Measurements from ENCODE around the gene SPHK2. TPM values are rescaled to one million over a fixed set of nuclear protein-coding genes. Genes with fewer than 3 reads are reported as not detected.
A peak's percentile ranks its signal among the peaks of the same experiment; 100 is the strongest.

The SPHK2 gene
- total RNA-seq, 4 donors from 2014 or later, result 3.9 to 9.9 (median 5.6) TPM

DNA sequence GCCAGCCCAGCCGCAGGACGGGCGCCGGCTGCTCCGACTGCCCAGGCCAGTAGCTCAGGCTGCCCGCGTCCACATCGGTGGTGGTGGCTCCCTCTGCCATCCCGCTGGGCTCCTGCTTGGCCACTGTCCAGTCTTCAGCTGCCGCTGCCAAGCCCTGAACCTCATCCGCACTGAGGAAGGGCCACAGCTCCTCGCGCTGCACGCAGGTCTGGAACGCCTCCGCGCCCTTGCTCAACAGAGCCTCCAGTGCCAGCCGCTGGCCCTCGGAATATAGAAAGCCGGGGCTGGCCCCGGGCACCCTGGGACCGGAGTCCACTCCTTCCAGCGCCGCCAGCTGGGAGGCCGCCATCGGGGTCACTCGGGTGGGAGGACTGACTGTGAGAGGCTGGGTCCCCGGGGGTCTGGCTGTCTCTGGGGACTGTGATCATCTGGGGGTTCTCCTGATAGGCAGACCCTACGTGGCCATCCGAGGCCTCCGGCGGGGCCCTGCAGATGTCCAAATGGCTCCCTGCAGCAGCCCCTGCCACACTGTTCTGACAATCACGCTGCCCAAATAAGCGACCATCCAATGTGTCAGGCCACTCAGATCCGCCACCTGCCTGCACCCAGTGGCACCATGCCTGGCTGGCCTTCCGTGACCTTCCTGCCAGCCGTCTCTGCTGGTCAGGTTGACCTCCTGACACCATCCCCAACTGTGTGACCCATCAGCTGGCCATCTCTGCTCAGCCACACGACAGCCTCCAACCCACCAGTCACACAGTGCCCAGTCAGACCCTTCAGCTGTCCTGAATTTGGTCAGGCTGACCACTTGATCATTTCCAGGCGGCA lies 6.1 kb upstream of the SPHK2 start:
- no peak overlapping the region for H3K4me3 ChIP-seq
- no peak for DNase-seq (ENCODE audit: low spot score in 2 of 2)
- H3K27ac ChIP-seq, result peak overlapping the region; percentile 69
- no peaks in the 10 kb centered on the region for H3K9me3 ChIP-seq
- peaks cover 45% of the 10 kb centered on the region for H3K4me1 ChIP-seq
- H3K27me3 ChIP-seq, result no peaks in the 10 kb centered on the region
- WGBS, result 81% methylated on average over 20 of the region's 39 CpGs
- TF ChIP-seq POLR2A (IDR thresholded peaks at IDR 0.05), result no peak
- TF ChIP-seq EP300 (IDR thresholded peaks at IDR 0.05), result no peak
- TF ChIP-seq CTCF (IDR thresholded peaks at IDR 0.05), result no peak
- no peak for TF ChIP-seq POLR2AphosphoS5 (IDR thresholded peaks at IDR 0.05)
- peaks cover 30% of the 10 kb centered on the region for H3K36me3 ChIP-seq

DNA sequence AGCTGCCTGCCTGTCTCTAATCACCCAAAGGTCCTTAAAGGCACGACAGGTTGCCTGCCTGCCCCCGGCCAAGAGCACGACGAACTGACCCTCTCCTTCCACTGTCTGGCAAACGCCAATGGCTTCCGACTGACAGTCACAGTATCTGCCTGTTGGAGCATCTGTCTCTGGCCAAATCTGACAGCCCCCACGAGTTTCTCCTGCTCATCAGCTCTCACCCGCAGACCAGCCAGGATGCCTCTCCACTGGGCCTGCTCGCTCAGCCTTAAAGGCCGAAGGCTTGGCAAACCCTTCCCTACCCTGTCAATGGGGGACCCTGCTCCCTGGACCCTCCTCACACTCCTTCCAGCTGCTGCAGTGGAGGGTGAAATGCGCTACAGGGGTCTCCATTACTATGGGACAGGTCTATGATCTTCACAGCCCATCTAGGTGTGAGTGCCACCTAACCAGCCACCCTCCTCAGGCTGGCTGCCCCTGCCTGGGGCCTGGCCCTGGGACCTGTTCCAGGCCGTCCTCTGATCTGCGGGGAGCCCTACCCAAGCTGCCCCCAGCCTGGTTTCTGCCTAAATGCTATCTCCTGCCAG lies 5.4 kb upstream of the SPHK2 start:
- Histone ChIP-seq H3K9me3 (no peaks in the 10 kb centered on the region), H3K4me1 (peaks cover 45% of the 10 kb centered on the region), H3K27me3 (no peaks in the 10 kb centered on the region), H3K36me3 (peaks cover 30% of the 10 kb centered on the region), H3K27ac (peak overlapping the region; percentile 69), H3K4me3 (no peak overlapping the region)
- no peak for DNase-seq (ENCODE audit: low spot score in 2 of 2)
- TF ChIP-seq POLR2AphosphoS5 (IDR thresholded peaks at IDR 0.05), result no peak
- no peak for TF ChIP-seq CTCF (IDR thresholded peaks at IDR 0.05)
- no peak for TF ChIP-seq EP300 (IDR thresholded peaks at IDR 0.05)
- no peak for TF ChIP-seq POLR2A (IDR thresholded peaks at IDR 0.05)
- WGBS, result 66% methylated on average over 13 of the region's 13 CpGs

- H3K4me3 ChIP-seq, result peak within 1 kb of the TSS; percentile 21
- peak in 1 of 2 donors; percentile 72 for DNase-seq (ENCODE audit: low spot score in 2 of 2)
Measured at GRCh38 chr19:48614436-48615230, 4.7 kb upstream of the SPHK2 start, which contains the start of gene FAM83E. TSS of gene FAM83E (minus strand) at chr19:48615076. CDS start at chr19:48613372, 1,704 bp downstream.

GRCh38 chr19:48615231-48616040 lies 3.9 kb upstream of the SPHK2 start:
- peak overlapping the region; percentile 27 for H3K27ac ChIP-seq
- 56% methylated on average over 15 of the region's 19 CpGs for WGBS

More at GRCh38 chr19:48614436-48615230, 4.7 kb upstream of the SPHK2 start, which contains the start of gene FAM83E:
- no peaks in the 10 kb centered on the region for H3K27me3 ChIP-seq
- TF ChIP-seq POLR2A (IDR thresholded peaks at IDR 0.05) (no peak), EP300 (IDR thresholded peaks at IDR 0.05) (no peak), POLR2AphosphoS5 (IDR thresholded peaks at IDR 0.05) (peak in 1 of 3 donors; percentile 41), CTCF (IDR thresholded peaks at IDR 0.05) (no peak)
- no peaks in the 10 kb centered on the region for H3K9me3 ChIP-seq
- H3K36me3 ChIP-seq, result peaks cover 30% of the 10 kb centered on the region
- WGBS, result 39% methylated on average over 16 of the region's 31 CpGs
- H3K4me1 ChIP-seq, result peaks cover 47% of the 10 kb centered on the region
- peak within 1 kb of the TSS; percentile 69 for H3K27ac ChIP-seq

More at GRCh38 chr19:48615231-48616040, 3.9 kb upstream of the SPHK2 start:
- H3K27me3 ChIP-seq, result no peaks in the 10 kb centered on the region
- no peak for TF ChIP-seq EP300 (IDR thresholded peaks at IDR 0.05)
- no peak for TF ChIP-seq POLR2AphosphoS5 (IDR thresholded peaks at IDR 0.05)
- TF ChIP-seq CTCF (IDR thresholded peaks at IDR 0.05), result no peak
- no peak for TF ChIP-seq POLR2A (IDR thresholded peaks at IDR 0.05)
- H3K9me3 ChIP-seq, result no peaks in the 10 kb centered on the region
- no peak for DNase-seq (ENCODE audit: low spot score in 2 of 2)
- no peak overlapping the region for H3K4me3 ChIP-seq
- H3K4me1 ChIP-seq, result peaks cover 55% of the 10 kb centered on the region
- peaks cover 30% of the 10 kb centered on the region for H3K36me3 ChIP-seq

All from suprapubic skin (tissue), 4 donors.